WTC11 (cell line): ENCODE measurements around the gene FAM169A. TPM values are rescaled to one million over a fixed set of nuclear protein-coding genes. Genes with fewer than 3 reads are reported as not detected.
A peak's percentile ranks its signal among the peaks of the same experiment; 100 is the strongest.

Experiments used
- E2F1 ChIP-seq: sonication (generic); formaldehyde crosslinking; IDR thresholded peaks from 2 replicates; pipeline ENCODE4 v1.8.0; 2022; ENCODE audit warnings: mild to moderate bottlenecking, missing genetic modification reagents
- ELF4 ChIP-seq: sonication (generic); formaldehyde crosslinking; IDR thresholded peaks from 2 replicates; pipeline ENCODE4 v1.8.1; 2022; ENCODE audit warnings: low read depth, mild to moderate bottlenecking, moderate library complexity, missing genetic modification reagents
- ERG ChIP-seq: fragments of 250-450 bp; sonication (Bioruptor Pico); IDR thresholded peaks from 2 replicates; pipeline ENCODE4 v1.8.0; 2021; ENCODE audit warnings: mild to moderate bottlenecking
- FOXP1 ChIP-seq: sonication (generic); formaldehyde crosslinking; IDR thresholded peaks from 2 replicates; pipeline ENCODE4 v1.8.0; 2022; ENCODE audit warnings: missing genetic modification reagents, mild to moderate bottlenecking, moderate library complexity, borderline replicate concordance
- GTF2I ChIP-seq: fragments of 250-450 bp; sonication (Bioruptor Pico); conservative IDR thresholded peaks from 2 replicates; pipeline ENCODE4 v1.4.0; 2021; ENCODE audit warnings: mild to moderate bottlenecking
- HMGA2 ChIP-seq: fragments of 250-450 bp; sonication (Bioruptor Pico); IDR thresholded peaks from 2 replicates; pipeline ENCODE4 v1.4.0; 2021; ENCODE audit warnings: mild to moderate bottlenecking, moderate library complexity
- MAX ChIP-seq: sonication (generic); formaldehyde crosslinking; IDR thresholded peaks from 2 replicates; pipeline ENCODE4 v1.8.0; 2022; ENCODE audit warnings: mild to moderate bottlenecking, missing genetic modification reagents
- NFYB ChIP-seq: sonication (generic); formaldehyde crosslinking; conservative IDR thresholded peaks from 2 replicates; pipeline ENCODE4 v1.8.0; 2022; ENCODE audit warnings: low read depth, missing genetic modification reagents
- NR2C2 ChIP-seq: sonication (generic); formaldehyde crosslinking; IDR thresholded peaks from 2 replicates; pipeline ENCODE4 v1.8.0; 2022; ENCODE audit warnings: mild to moderate bottlenecking, missing genetic modification reagents
- PREB ChIP-seq: sonication (generic); formaldehyde crosslinking; IDR thresholded peaks from 2 replicates; pipeline ENCODE4 v1.8.1; 2022; ENCODE audit warnings: mild to moderate bottlenecking, missing genetic modification reagents, moderate library complexity, borderline replicate concordance
- PRRX2 ChIP-seq: fragments of 250-450 bp; sonication (Bioruptor Pico); IDR thresholded peaks from 2 replicates; pipeline ENCODE4 v1.8.0; 2021; ENCODE audit warnings: mild to moderate bottlenecking
- SMAD3 ChIP-seq: sonication (generic); formaldehyde crosslinking; IDR thresholded peaks from 2 replicates; pipeline ENCODE4 v1.8.0; 2022; ENCODE audit warnings: missing genetic modification reagents, mild to moderate bottlenecking, borderline replicate concordance
- SMAD4 ChIP-seq: sonication (generic); formaldehyde crosslinking; IDR thresholded peaks from 2 replicates; pipeline ENCODE4 v1.8.0; 2022; ENCODE audit warnings: mild to moderate bottlenecking, missing genetic modification reagents
- TCF7 ChIP-seq: sonication (generic); formaldehyde crosslinking; IDR thresholded peaks from 2 replicates; pipeline ENCODE4 v1.8.0; 2022; ENCODE audit warnings: mild to moderate bottlenecking, low read depth, missing genetic modification reagents, moderate library complexity
- TEAD4 ChIP-seq: sonication (generic); formaldehyde crosslinking; IDR thresholded peaks from 2 replicates; pipeline ENCODE4 v1.8.0; 2022; ENCODE audit warnings: mild to moderate bottlenecking, missing genetic modification reagents
- ZMAT4 ChIP-seq: fragments of 250-450 bp; sonication (Bioruptor Pico); IDR thresholded peaks from 2 replicates; pipeline ENCODE4 v1.9.0; 2021; ENCODE audit warnings: mild to moderate bottlenecking
- ZNF138 ChIP-seq: sonication (generic); formaldehyde crosslinking; conservative IDR thresholded peaks from 2 replicates; pipeline ENCODE4 v1.8.1; 2022; ENCODE audit warnings: mild to moderate bottlenecking, moderate library complexity, missing genetic modification reagents
- ZNF232 ChIP-seq: sonication (generic); formaldehyde crosslinking; IDR thresholded peaks from 2 replicates; pipeline ENCODE4 v1.8.0; 2022; ENCODE audit warnings: mild to moderate bottlenecking, missing genetic modification reagents
- ZNF423 ChIP-seq: fragments of 250-450 bp; sonication (Bioruptor Pico); IDR thresholded peaks from 2 replicates; pipeline ENCODE4 v2.1.2; 2022; ENCODE audit warnings: mild to moderate bottlenecking, moderate library complexity
- ZNF425 ChIP-seq: fragments of 250-450 bp; sonication (Bioruptor Pico); conservative IDR thresholded peaks from 2 replicates; pipeline ENCODE4 v1.9.0; 2021; ENCODE audit warnings: mild to moderate bottlenecking
- ZNF512 ChIP-seq: sonication (generic); formaldehyde crosslinking; IDR thresholded peaks from 2 replicates; pipeline ENCODE4 v1.8.1; 2022; ENCODE audit warnings: missing genetic modification reagents, borderline replicate concordance
- ZSCAN18 ChIP-seq: fragments of 250-450 bp; sonication (Bioruptor Pico); IDR thresholded peaks from 2 replicates; pipeline ENCODE4 v2.1.2; 2022; ENCODE audit warnings: mild to moderate bottlenecking, moderate library complexity
- total RNA-seq: library from RNA; stranded (reverse); gene quantifications from 3 replicates; pipeline ENCODE4 v1.2.3, GENCODE V29; 2021
- TF ChIP-seq, protein P1 (sequence below): sonication (generic); formaldehyde crosslinking; IDR thresholded peaks from 2 replicates; pipeline ENCODE4 v1.8.0; 2022; ENCODE audit warnings: mild to moderate bottlenecking, missing genetic modification reagents
- TF ChIP-seq, protein P2 (sequence below): sonication (generic); formaldehyde crosslinking; IDR thresholded peaks from 2 replicates; pipeline ENCODE4 v1.8.1; 2023; ENCODE audit warnings: mild to moderate bottlenecking, missing genetic modification reagents, moderate library complexity
- TF ChIP-seq, protein P3 (sequence below): sonication (generic); formaldehyde crosslinking; IDR thresholded peaks from 2 replicates; pipeline ENCODE4 v1.8.0; 2022; ENCODE audit warnings: mild to moderate bottlenecking, missing genetic modification reagents

The FAM169A gene
- total RNA-seq, 1 experiment from 2014 or later, result 69.1 TPM

- TF ChIP-seq ZNF512 (CRISPR knock-in tag) (no peak), SMAD4 (no peak), TEAD4 (CRISPR knock-in tag) (no peak), ZNF232 (CRISPR knock-in tag) (0 out of 2 replicates have a peak, but pooled peaks have one; percentile 3), MAX (CRISPR knock-in tag) (0 out of 2 replicates have a peak, but pooled peaks have one; percentile 19), ZNF138 (CRISPR knock-in tag) (no peak), TCF7 (CRISPR knock-in tag) (no peak; the same call in 1 of the 2 replicates), NFYB (CRISPR knock-in tag) (peak; percentile 7; the same call in 1 of the 2 replicates), ZNF423 (CRISPR knock-in tag) (peak; percentile 56; the same call in 1 of the 2 replicates), ELF4 (CRISPR knock-in tag) (peak; percentile 52; the same call in 1 of the 2 replicates), SMAD3 (no peak), PREB (CRISPR knock-in tag) (no peak), ZSCAN18 (CRISPR knock-in tag) (no peak), NR2C2 (CRISPR knock-in tag) (no peak), E2F1 (CRISPR knock-in tag) (no peak), GTF2I (no peak), ZNF425 (CRISPR knock-in tag) (no peak), PRRX2 (CRISPR knock-in tag) (no peak), ERG (CRISPR knock-in tag) (no peak), HMGA2 (no peak), ZMAT4 (no peak), FOXP1 (CRISPR knock-in tag) (peak; percentile 19; the same call in 1 of the 2 replicates)
- TF ChIP-seq, protein P1, sequence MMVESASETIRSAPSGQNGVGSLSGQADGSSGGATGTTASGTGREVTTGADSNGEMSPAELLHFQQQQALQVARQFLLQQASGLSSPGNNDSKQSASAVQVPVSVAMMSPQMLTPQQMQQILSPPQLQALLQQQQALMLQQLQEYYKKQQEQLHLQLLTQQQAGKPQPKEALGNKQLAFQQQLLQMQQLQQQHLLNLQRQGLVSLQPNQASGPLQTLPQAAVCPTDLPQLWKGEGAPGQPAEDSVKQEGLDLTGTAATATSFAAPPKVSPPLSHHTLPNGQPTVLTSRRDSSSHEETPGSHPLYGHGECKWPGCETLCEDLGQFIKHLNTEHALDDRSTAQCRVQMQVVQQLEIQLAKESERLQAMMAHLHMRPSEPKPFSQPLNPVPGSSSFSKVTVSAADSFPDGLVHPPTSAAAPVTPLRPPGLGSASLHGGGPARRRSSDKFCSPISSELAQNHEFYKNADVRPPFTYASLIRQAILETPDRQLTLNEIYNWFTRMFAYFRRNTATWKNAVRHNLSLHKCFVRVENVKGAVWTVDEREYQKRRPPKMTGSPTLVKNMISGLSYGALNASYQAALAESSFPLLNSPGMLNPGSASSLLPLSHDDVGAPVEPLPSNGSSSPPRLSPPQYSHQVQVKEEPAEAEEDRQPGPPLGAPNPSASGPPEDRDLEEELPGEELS (CRISPR knock-in tag), result peak; percentile 73
- TF ChIP-seq, protein P2, sequence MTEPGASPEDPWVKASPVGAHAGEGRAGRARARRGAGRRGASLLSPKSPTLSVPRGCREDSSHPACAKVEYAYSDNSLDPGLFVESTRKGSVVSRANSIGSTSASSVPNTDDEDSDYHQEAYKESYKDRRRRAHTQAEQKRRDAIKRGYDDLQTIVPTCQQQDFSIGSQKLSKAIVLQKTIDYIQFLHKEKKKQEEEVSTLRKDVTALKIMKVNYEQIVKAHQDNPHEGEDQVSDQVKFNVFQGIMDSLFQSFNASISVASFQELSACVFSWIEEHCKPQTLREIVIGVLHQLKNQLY (CRISPR knock-in tag), result no peak
- TF ChIP-seq, protein P3, sequence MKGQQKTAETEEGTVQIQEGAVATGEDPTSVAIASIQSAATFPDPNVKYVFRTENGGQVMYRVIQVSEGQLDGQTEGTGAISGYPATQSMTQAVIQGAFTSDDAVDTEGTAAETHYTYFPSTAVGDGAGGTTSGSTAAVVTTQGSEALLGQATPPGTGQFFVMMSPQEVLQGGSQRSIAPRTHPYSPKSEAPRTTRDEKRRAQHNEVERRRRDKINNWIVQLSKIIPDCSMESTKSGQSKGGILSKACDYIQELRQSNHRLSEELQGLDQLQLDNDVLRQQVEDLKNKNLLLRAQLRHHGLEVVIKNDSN (CRISPR knock-in tag), result no peak
Measured at GRCh38 chr5:74865804-74866595, at the start of gene FAM169A (continued).
